ENCODE measurements around the gene MYRIP.

DNA sequence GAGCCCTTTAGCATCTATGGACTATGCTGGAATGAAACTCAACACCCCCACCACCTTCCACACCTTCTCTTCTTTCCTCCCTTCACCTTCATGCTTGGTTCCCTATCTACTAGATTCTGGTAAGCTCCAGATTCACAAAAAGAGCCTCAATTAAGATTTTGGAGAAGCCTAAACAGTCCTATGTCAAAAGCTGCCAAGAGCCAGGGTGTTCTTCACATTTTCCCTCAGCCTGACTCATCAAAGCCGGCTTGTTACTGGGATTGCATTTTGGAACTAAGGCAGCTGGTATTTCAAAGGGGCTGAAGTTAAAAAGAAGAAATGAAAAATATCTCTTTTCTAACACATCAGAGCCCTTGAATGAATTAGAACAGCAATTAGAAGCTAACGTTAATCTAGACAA lies 247.7 kb downstream of the MYRIP start:
- no peak for TF ChIP-seq POLR2AphosphoS5 (IDR thresholded peaks at IDR 0.05; ENCODE audit: low read depth, low read length)
- no peak for TF ChIP-seq TAF1 (IDR thresholded peaks at IDR 0.05; ENCODE audit: borderline replicate concordance, insufficient read depth, low read length)
- TF ChIP-seq, protein P1, sequence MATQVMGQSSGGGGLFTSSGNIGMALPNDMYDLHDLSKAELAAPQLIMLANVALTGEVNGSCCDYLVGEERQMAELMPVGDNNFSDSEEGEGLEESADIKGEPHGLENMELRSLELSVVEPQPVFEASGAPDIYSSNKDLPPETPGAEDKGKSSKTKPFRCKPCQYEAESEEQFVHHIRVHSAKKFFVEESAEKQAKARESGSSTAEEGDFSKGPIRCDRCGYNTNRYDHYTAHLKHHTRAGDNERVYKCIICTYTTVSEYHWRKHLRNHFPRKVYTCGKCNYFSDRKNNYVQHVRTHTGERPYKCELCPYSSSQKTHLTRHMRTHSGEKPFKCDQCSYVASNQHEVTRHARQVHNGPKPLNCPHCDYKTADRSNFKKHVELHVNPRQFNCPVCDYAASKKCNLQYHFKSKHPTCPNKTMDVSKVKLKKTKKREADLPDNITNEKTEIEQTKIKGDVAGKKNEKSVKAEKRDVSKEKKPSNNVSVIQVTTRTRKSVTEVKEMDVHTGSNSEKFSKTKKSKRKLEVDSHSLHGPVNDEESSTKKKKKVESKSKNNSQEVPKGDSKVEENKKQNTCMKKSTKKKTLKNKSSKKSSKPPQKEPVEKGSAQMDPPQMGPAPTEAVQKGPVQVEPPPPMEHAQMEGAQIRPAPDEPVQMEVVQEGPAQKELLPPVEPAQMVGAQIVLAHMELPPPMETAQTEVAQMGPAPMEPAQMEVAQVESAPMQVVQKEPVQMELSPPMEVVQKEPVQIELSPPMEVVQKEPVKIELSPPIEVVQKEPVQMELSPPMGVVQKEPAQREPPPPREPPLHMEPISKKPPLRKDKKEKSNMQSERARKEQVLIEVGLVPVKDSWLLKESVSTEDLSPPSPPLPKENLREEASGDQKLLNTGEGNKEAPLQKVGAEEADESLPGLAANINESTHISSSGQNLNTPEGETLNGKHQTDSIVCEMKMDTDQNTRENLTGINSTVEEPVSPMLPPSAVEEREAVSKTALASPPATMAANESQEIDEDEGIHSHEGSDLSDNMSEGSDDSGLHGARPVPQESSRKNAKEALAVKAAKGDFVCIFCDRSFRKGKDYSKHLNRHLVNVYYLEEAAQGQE (IDR thresholded peaks at IDR 0.05; ENCODE audit: insufficient read depth in 1 of 2, low read depth in 2 of 2, low read length in 2 of 2) = no peak
- TF ChIP-seq FOXP2 (optimal IDR thresholded peaks at IDR 0.05; ENCODE audit: borderline replicate concordance, extremely low read depth, extremely low read length, insufficient read depth) = no peak

Measured in PFSK-1 (cell line).